Activated T-cell treated with anti-CD3 and anti-CD28 coated beads, Interleukin-2, amount 50 U/mL, for 24 hours (primary cell): ENCODE data around the gene KLHL3.
"Not testable (repeated sequence)": the region's sequence is repeated elsewhere in the genome, so short reads cannot be mapped to it uniquely, and the experiment has no call there.

ENCODE experiments used
- DNase-seq: peaks from one replicate; pipeline ENCODE4 v3.0.0-alpha.2; 2020
- H3K27ac Mint-ChIP-seq: 2 replicates; pipeline ENCODE4 v1.8.0; 2020; ENCODE audit warnings: mild to moderate bottlenecking, mixed read lengths
- H3K27me3 Mint-ChIP-seq: 2 replicates; pipeline ENCODE4 v1.8.0; 2020; ENCODE audit warnings: mixed read lengths
- H3K36me3 Mint-ChIP-seq: 2 replicates; pipeline ENCODE4 v1.8.0; 2020; ENCODE audit warnings: low read depth, mixed read lengths
- H3K4me1 Mint-ChIP-seq: 2 replicates; pipeline ENCODE4 v1.8.0; 2020; ENCODE audit warnings: low read depth, mixed read lengths
- H3K4me3 Mint-ChIP-seq: 2 replicates; pipeline ENCODE4 v1.8.0; 2020; ENCODE audit warnings: mild to moderate bottlenecking, moderate library complexity, mixed read lengths
- H3K9me3 Mint-ChIP-seq: 2 replicates; pipeline ENCODE4 v1.8.0; 2020; ENCODE audit warnings: mixed read lengths

Gene KLHL3, protein sequence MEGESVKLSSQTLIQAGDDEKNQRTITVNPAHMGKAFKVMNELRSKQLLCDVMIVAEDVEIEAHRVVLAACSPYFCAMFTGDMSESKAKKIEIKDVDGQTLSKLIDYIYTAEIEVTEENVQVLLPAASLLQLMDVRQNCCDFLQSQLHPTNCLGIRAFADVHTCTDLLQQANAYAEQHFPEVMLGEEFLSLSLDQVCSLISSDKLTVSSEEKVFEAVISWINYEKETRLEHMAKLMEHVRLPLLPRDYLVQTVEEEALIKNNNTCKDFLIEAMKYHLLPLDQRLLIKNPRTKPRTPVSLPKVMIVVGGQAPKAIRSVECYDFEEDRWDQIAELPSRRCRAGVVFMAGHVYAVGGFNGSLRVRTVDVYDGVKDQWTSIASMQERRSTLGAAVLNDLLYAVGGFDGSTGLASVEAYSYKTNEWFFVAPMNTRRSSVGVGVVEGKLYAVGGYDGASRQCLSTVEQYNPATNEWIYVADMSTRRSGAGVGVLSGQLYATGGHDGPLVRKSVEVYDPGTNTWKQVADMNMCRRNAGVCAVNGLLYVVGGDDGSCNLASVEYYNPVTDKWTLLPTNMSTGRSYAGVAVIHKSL

DNA sequence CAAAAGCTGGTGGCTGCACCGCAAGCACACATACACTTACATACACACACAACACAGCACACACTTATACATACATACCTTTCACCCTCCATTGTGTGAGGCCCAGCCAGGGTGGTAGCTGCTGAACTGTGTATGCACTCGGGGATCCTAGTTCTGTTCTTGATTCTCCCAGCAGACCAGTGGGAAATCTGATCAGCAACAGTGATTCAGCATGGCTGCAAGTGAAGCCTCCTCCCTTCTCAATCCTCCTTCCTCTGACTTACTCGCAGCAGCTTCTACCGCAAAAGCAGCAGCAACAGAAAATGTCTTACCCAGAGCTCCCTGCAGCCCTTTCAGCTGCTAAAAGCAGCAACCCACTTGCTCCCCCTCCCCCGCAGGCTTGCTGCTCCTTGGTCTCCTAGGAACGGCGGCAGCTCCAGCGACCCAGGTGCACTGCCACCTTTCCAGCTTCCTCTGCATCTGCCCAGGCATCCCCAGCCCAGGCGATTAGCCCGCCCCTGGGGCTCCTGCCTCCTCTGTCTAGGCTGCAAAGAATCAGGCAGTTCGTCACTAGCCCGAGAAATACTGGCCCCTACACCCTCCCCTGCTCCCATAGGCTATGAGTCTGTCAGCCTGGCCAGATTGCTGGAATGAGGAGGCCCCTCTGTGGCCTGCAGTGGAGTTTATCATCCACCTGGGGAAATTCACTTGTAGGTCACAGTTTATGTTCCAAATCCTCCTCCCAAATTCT, at the start of gene KLHL3:
Gene KLHL3, minus strand, starts transcription at position 535 of the 730 bp plus-strand sequence. Its CDS starts 443 bp downstream, at position 92.
- Mint-ChIP-seq H3K27me3 (no peaks in the 10 kb centered on the region), H3K4me1 (peaks cover 23% of the 10 kb centered on the region), H3K36me3 (peaks cover 6% of the 10 kb centered on the region), H3K9me3 (peaks cover 15% of the 10 kb centered on the region), H3K27ac (no peak within 1 kb of the TSS), H3K4me3 (no peak within 1 kb of the TSS)
- DNase-seq, result peak; percentile 63

DNA sequence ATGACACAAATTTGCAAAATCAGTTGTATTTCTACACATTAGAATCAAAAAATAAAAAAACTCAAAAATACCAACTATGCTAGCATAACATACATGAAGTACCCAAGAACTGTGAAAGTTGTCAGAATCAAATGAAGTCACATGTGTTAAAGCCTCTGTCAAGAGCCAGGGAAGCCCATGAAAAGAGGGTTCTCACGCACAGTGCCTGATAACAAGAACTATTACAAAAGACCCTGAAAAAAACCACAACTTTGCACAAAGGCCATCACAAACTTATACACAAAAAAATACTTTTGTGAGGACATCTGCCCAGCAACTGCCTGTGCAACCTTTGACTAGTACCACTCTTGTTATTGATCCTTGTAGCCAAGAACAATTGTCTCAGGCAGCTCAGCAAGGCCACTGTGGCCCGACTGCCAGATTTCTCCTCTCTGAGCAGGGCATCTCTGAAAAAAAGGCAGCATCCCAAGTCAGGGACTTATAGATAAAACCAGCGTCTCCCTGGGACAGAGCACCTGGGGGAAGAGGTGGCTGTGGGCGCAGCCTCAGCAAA, 47.2 kb upstream of the KLHL3 start:
- Mint-ChIP-seq H3K27ac (no peak overlapping the region), H3K9me3 (no peaks in the 10 kb centered on the region), H3K4me3 (no peak overlapping the region), H3K27me3 (no peaks in the 10 kb centered on the region), H3K36me3 (no peaks in the 10 kb centered on the region), H3K4me1 (no peaks in the 10 kb centered on the region)
- DNase-seq, result no peak

DNA sequence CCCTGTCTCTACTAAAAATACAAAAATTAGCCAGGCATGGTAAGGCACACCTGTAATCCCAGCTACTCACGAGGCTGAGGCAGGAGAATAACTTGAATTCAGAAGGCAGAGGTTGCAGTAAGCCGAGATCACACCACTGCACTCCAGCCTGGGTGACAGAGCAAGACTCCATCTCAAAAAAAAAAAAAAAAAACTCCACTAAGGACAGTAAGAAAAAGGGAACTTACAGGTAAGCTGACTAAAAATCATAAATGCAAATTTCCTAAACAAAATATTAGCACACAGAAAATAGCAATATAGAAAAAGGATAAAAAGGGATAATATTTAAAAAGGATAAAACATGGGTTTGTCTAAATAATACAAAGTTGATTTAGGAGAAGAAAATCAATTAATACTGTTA, 46.2 kb upstream of the KLHL3 start:
- no peak for DNase-seq
- H3K27me3 Mint-ChIP-seq, result no peaks in the 10 kb centered on the region
- no peak overlapping the region for H3K4me3 Mint-ChIP-seq
- H3K36me3 Mint-ChIP-seq, result no peaks in the 10 kb centered on the region
- no peaks in the 10 kb centered on the region for H3K9me3 Mint-ChIP-seq
- H3K27ac Mint-ChIP-seq, result no peak overlapping the region
- no peaks in the 10 kb centered on the region for H3K4me1 Mint-ChIP-seq

DNA sequence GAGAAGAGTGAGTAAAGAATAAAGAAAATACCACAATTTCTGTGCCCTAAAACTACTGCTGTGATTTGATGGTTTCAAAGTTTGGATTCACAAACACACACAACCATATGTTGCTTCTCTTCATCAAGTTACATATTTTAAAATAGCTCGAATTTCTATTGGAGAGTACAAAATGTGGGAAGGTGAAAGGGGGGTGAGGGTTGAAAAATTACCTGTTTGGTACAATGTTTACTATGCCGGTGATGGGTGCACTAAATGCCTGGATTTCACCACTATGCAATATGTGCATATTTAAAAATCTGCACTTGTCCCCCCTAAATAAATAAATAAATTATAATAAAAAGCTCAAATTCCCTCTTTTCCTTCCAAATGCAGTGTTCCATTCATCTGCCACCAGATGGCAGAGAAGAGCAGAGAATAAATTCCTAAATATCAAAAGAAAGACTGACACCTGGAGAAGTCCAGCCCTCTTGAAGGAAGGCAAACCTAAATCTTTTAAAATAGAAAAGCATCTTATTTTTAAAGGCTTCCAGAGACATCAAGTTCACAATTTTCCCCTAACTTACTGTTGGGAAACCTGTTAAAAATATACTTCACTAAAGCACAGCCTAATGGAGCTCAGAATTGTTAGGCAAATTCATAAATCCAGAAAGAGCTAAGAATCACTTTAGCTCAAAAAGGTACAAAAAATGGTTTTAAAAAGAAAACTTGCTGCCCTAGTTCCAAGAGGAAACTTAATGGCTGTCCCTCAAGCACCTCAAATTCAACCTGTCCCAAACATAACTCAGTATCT, 43.1 kb upstream of the KLHL3 start:
- Mint-ChIP-seq H3K36me3 (no peaks in the 10 kb centered on the region), H3K4me1 (no peaks in the 10 kb centered on the region), H3K4me3 (no peak overlapping the region), H3K27me3 (no peaks in the 10 kb centered on the region), H3K9me3 (no peaks in the 10 kb centered on the region), H3K27ac (no peak overlapping the region)
- DNase-seq, result no peak

DNA sequence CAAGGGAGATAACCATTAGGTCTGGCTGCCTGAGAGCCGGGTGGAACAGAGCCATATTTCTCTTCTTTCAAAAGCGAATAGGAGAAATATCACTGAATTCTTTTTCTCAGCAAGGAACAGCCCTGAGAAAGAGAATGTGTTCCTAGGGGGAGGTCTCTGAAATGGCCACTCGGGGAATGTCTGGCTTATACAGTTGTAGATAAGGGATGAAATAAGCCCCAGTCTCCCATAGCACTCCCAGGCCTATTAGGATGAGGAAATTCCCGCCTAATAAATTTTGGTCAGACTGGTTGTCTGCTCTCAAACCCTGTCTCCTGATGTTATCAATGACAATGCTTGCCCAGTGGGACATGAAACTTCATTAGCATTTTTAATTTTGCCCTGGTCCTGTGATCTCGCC, 32.0 kb upstream of the KLHL3 start:
- H3K27me3 Mint-ChIP-seq, H3K4me1 Mint-ChIP-seq, H3K4me3 Mint-ChIP-seq, DNase-seq, H3K27ac Mint-ChIP-seq: not testable (repeated sequence)
- Mint-ChIP-seq H3K36me3 (peaks cover 17% of the 10 kb centered on the region), H3K9me3 (peaks cover 14% of the 10 kb centered on the region)

DNA sequence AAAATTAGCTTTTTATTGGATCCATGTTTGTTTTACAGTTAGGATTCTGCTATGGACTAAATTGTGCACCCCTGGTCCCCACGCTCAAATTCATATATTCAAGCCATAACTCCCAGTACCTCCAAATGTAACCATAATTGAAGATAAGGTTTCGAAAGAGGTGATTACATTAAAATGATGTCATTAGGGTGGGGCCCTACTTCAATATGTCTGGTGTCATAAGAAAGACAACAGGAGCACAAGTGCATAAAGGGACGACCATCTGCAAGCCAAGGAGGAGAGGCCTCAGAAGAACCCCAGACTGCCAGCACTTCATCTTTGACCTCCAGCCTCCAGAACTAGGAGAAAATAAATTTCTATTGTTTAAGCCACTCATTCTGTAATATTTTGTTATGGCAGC, 25.7 kb upstream of the KLHL3 start:
- Mint-ChIP-seq H3K4me1 (peaks cover 4% of the 10 kb centered on the region), H3K27me3 (no peaks in the 10 kb centered on the region), H3K36me3 (no peaks in the 10 kb centered on the region), H3K9me3 (no peaks in the 10 kb centered on the region), H3K27ac (no peak overlapping the region), H3K4me3 (no peak overlapping the region)
- DNase-seq, result no peak

DNA sequence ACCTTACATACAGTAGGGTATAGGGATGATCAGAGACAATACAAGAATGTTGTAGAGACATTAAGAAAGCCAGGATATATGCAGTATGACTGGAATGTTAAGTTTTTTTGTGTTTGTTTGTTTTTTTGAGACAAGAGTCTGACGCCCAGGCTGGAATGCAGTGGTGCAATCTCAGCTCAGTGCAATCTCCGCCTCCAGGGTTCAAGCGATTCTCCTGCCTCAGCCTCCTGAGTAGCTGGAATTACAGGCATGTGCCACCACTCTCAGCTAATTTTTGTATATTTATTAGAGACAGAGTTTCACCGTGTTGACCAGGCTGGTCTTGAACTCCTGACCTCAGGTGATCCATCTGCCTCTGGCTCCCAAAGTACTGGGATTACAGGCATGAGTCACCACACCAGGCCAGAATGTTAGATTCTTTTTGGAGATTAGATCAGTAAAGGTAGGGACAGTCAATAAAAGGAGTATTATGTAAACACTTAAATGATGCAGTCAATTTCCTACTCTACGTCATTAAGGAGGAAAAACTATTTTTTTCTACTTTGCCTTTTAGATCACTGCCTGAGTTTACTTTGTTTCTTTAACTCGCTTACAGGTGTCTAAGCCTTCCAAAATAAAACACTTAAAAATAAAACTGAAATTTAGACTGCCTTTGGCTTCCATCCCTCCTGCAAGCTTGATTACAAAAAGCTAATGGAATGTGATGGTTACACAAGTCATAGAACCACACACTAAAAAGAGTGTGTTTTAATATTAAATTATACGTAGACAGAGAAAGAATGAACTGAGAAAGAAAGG, 25.0 kb upstream of the KLHL3 start:
- Mint-ChIP-seq H3K27ac (no peak overlapping the region), H3K27me3 (no peaks in the 10 kb centered on the region), H3K4me1 (peaks cover 6% of the 10 kb centered on the region), H3K36me3 (no peaks in the 10 kb centered on the region), H3K9me3 (no peaks in the 10 kb centered on the region), H3K4me3 (no peak overlapping the region)
- no peak for DNase-seq

DNA sequence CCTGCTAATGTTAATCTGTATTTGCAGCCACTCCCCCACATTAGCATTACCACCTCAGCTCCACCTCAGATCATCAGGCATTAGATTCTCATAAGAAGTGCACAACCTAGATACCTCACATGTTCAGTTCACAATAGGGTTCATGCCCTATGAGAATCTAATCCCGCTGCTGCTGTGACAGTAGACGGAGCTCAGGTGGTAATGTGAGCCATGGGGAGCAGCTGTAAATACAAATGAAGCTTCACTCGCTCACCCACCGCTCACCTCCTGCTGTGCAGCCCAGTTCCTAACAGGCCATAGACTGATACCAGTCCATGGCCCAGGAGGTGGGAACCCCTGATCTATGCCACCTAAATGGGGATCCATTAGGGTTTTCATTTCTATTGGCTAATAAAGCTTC, 24.4 kb upstream of the KLHL3 start:
- H3K4me1 Mint-ChIP-seq, result peaks cover 9% of the 10 kb centered on the region
- H3K36me3 Mint-ChIP-seq, result no peaks in the 10 kb centered on the region
- H3K4me3 Mint-ChIP-seq, result no peak overlapping the region
- no peak for DNase-seq
- no peaks in the 10 kb centered on the region for H3K9me3 Mint-ChIP-seq
- no peaks in the 10 kb centered on the region for H3K27me3 Mint-ChIP-seq
- H3K27ac Mint-ChIP-seq, result no peak overlapping the region

DNA sequence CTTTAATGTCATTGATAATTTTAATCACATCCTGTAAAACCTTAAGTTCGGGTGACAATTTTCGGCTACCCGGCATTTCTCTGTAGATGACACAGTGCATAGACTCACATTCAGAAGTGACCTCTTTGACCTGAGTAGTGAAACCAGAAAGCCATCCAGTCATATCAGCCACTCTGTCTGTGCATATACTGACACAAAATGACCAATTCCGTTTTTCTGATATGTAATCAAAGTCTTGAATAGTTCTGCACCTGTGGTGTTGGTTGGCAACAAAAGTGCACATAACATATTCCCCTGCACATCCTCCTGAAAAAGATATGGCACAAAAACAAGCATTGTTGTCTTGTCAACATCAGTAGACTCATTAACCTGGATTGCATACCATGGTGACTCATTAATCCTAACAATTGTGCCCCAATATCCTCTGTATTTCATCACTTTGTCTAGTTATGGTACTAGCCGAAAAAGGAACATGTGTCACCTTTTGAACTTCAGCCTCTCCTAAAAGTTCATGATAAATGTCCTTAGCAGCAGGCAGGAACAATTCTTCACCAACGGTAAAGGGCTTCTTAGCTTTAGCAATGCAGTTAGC, 22.9 kb upstream of the KLHL3 start:
- no peak for DNase-seq
- Mint-ChIP-seq H3K27me3 (no peaks in the 10 kb centered on the region), H3K27ac (no peak overlapping the region), H3K36me3 (peaks cover 8% of the 10 kb centered on the region), H3K9me3 (no peaks in the 10 kb centered on the region), H3K4me1 (peaks cover 15% of the 10 kb centered on the region), H3K4me3 (no peak overlapping the region)

DNA sequence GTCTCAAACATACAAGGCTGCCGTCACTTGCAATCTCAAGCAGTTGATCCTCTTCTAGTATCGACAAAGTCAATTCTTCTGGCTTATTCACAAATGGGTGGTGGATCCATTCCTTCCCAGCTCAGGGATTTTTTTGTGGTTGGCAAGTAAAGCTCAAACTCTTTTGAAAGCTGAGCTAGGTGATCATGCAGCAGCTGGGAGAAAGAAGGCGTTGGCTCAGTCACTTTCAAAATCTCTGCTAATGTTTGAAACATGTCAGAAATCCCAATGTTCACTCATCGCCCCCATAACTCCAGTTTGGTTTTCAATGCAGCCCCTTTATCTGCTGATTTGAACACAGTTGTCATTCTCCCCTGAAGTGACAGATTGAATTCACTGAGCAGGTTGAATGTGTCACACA, 22.2 kb upstream of the KLHL3 start:
- Mint-ChIP-seq H3K27me3 (no peaks in the 10 kb centered on the region), H3K4me3 (no peak overlapping the region), H3K9me3 (no peaks in the 10 kb centered on the region), H3K36me3 (peaks cover 15% of the 10 kb centered on the region), H3K4me1 (peaks cover 15% of the 10 kb centered on the region), H3K27ac (no peak overlapping the region)
- DNase-seq, result no peak

DNA sequence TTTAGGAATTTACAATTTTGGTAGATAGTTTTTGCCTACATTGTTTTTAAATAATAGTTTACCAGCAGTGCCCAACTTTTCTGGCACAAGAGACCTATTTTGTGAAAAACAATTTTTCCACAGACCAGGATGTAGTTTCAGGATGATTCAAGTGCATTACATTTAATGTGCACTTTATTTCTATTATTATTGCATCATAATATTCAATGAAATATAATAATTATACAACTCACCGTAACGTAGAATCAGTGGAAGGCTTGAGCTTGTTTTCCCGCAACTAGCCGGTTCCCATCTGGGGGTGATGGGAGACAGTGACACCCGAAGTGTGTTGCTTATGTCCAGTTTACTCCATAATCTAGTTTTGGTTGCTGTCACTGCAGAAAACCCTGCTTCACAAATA, 21.7 kb upstream of the KLHL3 start:
- H3K27ac Mint-ChIP-seq, result no peak overlapping the region
- no peaks in the 10 kb centered on the region for H3K27me3 Mint-ChIP-seq
- H3K36me3 Mint-ChIP-seq, result peaks cover 20% of the 10 kb centered on the region
- DNase-seq, result no peak
- peaks cover 15% of the 10 kb centered on the region for H3K4me1 Mint-ChIP-seq
- H3K4me3 Mint-ChIP-seq, result no peak overlapping the region
- no peaks in the 10 kb centered on the region for H3K9me3 Mint-ChIP-seq

DNA sequence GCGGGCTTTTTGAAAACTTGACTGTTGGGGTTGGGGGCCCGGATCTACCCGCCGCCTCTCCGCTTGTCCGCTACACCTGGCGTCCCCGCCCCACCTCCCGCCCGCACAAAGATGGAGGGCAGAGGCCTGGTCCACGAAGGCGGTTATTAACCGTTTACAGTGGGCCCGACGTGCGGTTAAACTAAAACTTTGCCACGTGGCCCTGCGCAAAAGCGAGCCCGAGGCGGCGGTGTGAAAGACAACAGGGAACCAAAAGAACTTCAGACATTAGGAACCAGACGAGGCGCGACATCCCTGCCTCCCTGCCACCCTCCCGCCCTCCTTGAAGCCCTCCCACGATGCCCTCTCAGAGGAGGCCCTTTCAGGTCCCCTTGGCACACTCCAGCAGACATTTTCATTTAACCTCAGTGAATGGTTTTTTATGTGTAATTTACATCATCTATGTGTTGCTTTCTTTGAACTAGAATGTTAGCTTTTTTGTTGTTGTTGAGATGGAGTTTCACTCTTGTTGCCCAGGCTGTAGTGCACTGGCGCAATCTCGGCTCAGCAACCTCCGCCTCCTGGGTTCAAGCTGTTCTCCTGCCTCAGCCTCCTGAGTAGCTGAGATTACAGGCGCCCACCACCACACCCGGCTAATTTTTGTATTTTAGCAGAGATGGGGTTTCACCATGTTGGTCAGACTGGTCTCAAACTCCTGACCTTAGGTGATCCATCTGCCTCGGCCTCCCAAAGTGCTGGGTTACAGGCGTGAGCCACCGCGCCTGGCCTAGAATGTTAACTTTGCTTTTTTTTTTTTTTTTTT, 19.3 kb upstream of the KLHL3 start:
- Mint-ChIP-seq H3K4me3 (peak overlapping the region; percentile 90), H3K36me3 (peaks cover 45% of the 10 kb centered on the region), H3K4me1 (peaks cover 32% of the 10 kb centered on the region), H3K27me3 (no peaks in the 10 kb centered on the region), H3K27ac (peak overlapping the region; percentile 100), H3K9me3 (no peaks in the 10 kb centered on the region)
- DNase-seq, result peak; percentile 39
